ES-I3 (cell line): ENCODE data around the gene LCORL.
"Not testable (repeated sequence)": the region's sequence is repeated elsewhere in the genome, so short reads cannot be mapped to it uniquely, and the experiment has no call there.

Source experiments
- H3K36me3 ChIP-seq: 2 replicates; pipeline ENCODE4 v1.6.1; 2013; ENCODE audit warnings: mild to moderate bottlenecking, low read length, control low read depth, moderate library complexity; ENCODE audit not compliant: insufficient read depth
- H3K4me1 ChIP-seq: 2 replicates; pipeline ENCODE4 v1.6.1; 2013; ENCODE audit warnings: mild to moderate bottlenecking, control low read depth, low read length; ENCODE audit not compliant: insufficient read depth
- H3K9ac ChIP-seq: 2 replicates; pipeline ENCODE4 v1.6.1; 2013; ENCODE audit warnings: low read depth, mild to moderate bottlenecking, low read length, moderate library complexity
- H3K9me3 ChIP-seq: 2 replicates; pipeline ENCODE4 v1.6.1; 2013; ENCODE audit warnings: mild to moderate bottlenecking, low read length, moderate library complexity; ENCODE audit not compliant: control insufficient read depth, insufficient read depth

The LCORL gene

GRCh38 chr4:18021720-18022571 is at the start of gene LCORL:
Gene LCORL (minus strand): TSS chr4:18021755. CDS start chr4:18021751, 4 bp downstream.
- Histone ChIP-seq H3K36me3 (no peaks in the 10 kb centered on the region), H3K9ac (peak within 1 kb of the TSS; percentile 85), H3K9me3 (no peaks in the 10 kb centered on the region), H3K4me1 (no peaks in the 10 kb centered on the region)

GRCh38 chr4:18069810-18070209 is 48.3 kb upstream of the LCORL start:
- no peaks in the 10 kb centered on the region for H3K36me3 ChIP-seq
- H3K9me3 ChIP-seq, result no peaks in the 10 kb centered on the region

GRCh38 chr4:18067031-18067430 is 45.5 kb upstream of the LCORL start:
- no peaks in the 10 kb centered on the region for H3K36me3 ChIP-seq
- no peak overlapping the region for H3K9ac ChIP-seq
- no peaks in the 10 kb centered on the region for H3K4me1 ChIP-seq
- H3K9me3 ChIP-seq, result peaks cover 3% of the 10 kb centered on the region; the same call in 1 of the 2 replicates

More at GRCh38 chr4:18069810-18070209, 48.3 kb upstream of the LCORL start:
- no peaks in the 10 kb centered on the region for H3K4me1 ChIP-seq
- no peak overlapping the region for H3K9ac ChIP-seq

- Histone ChIP-seq H3K9ac (no peak overlapping the region), H3K4me1 (no peaks in the 10 kb centered on the region), H3K9me3 (peaks cover 3% of the 10 kb centered on the region; the same call in 1 of the 2 replicates), H3K36me3 (no peaks in the 10 kb centered on the region)
Observed at GRCh38 chr4:18063079-18063478, 41.5 kb upstream of the LCORL start.

- Histone ChIP-seq H3K36me3 (no peaks in the 10 kb centered on the region), H3K9ac (no peak overlapping the region), H3K9me3 (no peaks in the 10 kb centered on the region), H3K4me1 (no peaks in the 10 kb centered on the region)
Observed at GRCh38 chr4:18057821-18058533, 36.4 kb upstream of the LCORL start.

- no peaks in the 10 kb centered on the region for H3K9me3 ChIP-seq
- no peaks in the 10 kb centered on the region for H3K4me1 ChIP-seq
- no peaks in the 10 kb centered on the region for H3K36me3 ChIP-seq
- H3K9ac ChIP-seq, result no peak overlapping the region
Observed at GRCh38 chr4:18056030-18056429, 34.5 kb upstream of the LCORL start.

- Histone ChIP-seq H3K9me3 (no peaks in the 10 kb centered on the region), H3K4me1 (no peaks in the 10 kb centered on the region), H3K9ac (no peak overlapping the region), H3K36me3 (no peaks in the 10 kb centered on the region)
Observed at GRCh38 chr4:18052158-18052557, 30.6 kb upstream of the LCORL start.

GRCh38 chr4:18051281-18051680 is 29.7 kb upstream of the LCORL start:
- H3K9ac ChIP-seq, result no peak overlapping the region
- H3K36me3 ChIP-seq, result no peaks in the 10 kb centered on the region
- H3K9me3 ChIP-seq, result no peaks in the 10 kb centered on the region
- no peaks in the 10 kb centered on the region for H3K4me1 ChIP-seq

- no peaks in the 10 kb centered on the region for H3K36me3 ChIP-seq
- H3K9me3 ChIP-seq, result no peaks in the 10 kb centered on the region
- no peak overlapping the region for H3K9ac ChIP-seq
- H3K4me1 ChIP-seq, result no peaks in the 10 kb centered on the region
Observed at GRCh38 chr4:18050448-18050847, 28.9 kb upstream of the LCORL start.

GRCh38 chr4:18049446-18049845 is 27.9 kb upstream of the LCORL start:
- no peaks in the 10 kb centered on the region for H3K9me3 ChIP-seq
- no peaks in the 10 kb centered on the region for H3K36me3 ChIP-seq
- no peaks in the 10 kb centered on the region for H3K4me1 ChIP-seq
- H3K9ac ChIP-seq, result no peak overlapping the region

- no peaks in the 10 kb centered on the region for H3K36me3 ChIP-seq
- no peak overlapping the region for H3K9ac ChIP-seq
- no peaks in the 10 kb centered on the region for H3K4me1 ChIP-seq
- H3K9me3 ChIP-seq, result no peaks in the 10 kb centered on the region
Observed at GRCh38 chr4:18042754-18043153, 21.2 kb upstream of the LCORL start.

GRCh38 chr4:18042012-18042411 is 20.5 kb upstream of the LCORL start:
- Histone ChIP-seq H3K9me3 (no peaks in the 10 kb centered on the region), H3K36me3 (no peaks in the 10 kb centered on the region), H3K9ac (no peak overlapping the region), H3K4me1 (no peaks in the 10 kb centered on the region)

- no peaks in the 10 kb centered on the region for H3K9me3 ChIP-seq
- no peaks in the 10 kb centered on the region for H3K36me3 ChIP-seq
- H3K9ac ChIP-seq, result no peak overlapping the region
- no peaks in the 10 kb centered on the region for H3K4me1 ChIP-seq
Observed at GRCh38 chr4:18041114-18041513, 19.6 kb upstream of the LCORL start.

GRCh38 chr4:18039113-18039512 is 17.6 kb upstream of the LCORL start:
- Histone ChIP-seq H3K9ac (no peak overlapping the region), H3K36me3 (no peaks in the 10 kb centered on the region), H3K9me3 (no peaks in the 10 kb centered on the region), H3K4me1 (no peaks in the 10 kb centered on the region)

GRCh38 chr4:18036369-18036768 is 14.8 kb upstream of the LCORL start:
- not testable (repeated sequence) for H3K9ac ChIP-seq

More at GRCh38 chr4:18036369-18036768, 14.8 kb upstream of the LCORL start:
- H3K9me3 ChIP-seq, H3K36me3 ChIP-seq, H3K4me1 ChIP-seq: not testable (repeated sequence)
